Thoracic aorta (tissue), 2 donors: ENCODE measurements around the gene ASS1. TPM values are rescaled to one million over a fixed set of nuclear protein-coding genes. Genes with fewer than 3 reads are reported as not detected.

Source experiments
- ATAC-seq: fragments of 150-250 bp; one replicate; pipeline ENCODE4 v1.8.0; 2017; ENCODE audit warnings: low read depth; ENCODE audit not compliant: insufficient number of reproducible peaks, low FRiP score
- DNase-seq: peaks from one replicate; pipeline ENCODE4 v3.0.0-alpha.2; 2020; ENCODE audit warnings: low spot score
- H3K27ac ChIP-seq, 2 donors: fragments of 200-600 bp; sonication (generic); 1 replicate in 1 of 2; 2 replicates in 1 of 2; pipeline ENCODE4 v1.5.1; 2016; ENCODE audit warnings: mild to moderate bottlenecking in 2 of 2, moderate library complexity in 2 of 2
- H3K27me3 ChIP-seq: fragments of 200-600 bp; sonication (generic); replicated peaks from 2 replicates; pipeline ENCODE4 v1.6.0; 2016; ENCODE audit warnings: mild to moderate bottlenecking; ENCODE audit not compliant: insufficient read depth
- H3K36me3 ChIP-seq: fragments of 200-600 bp; sonication (generic); one replicate; pipeline ENCODE4 v1.5.1; 2016
- H3K4me1 ChIP-seq, 2 donors: fragments of 200-600 bp; sonication (generic); 1 replicate in 1 of 2; 2 replicates in 1 of 2; pipeline versions ENCODE4 v1.5.1 to v1.6.0; 2016; ENCODE audit warnings: low read depth in 2 of 2, mild to moderate bottlenecking in 1 of 2; ENCODE audit not compliant: control insufficient read depth in 1 of 2
- H3K4me3 ChIP-seq: fragments of 200-600 bp; sonication (generic); 2 replicates; pipeline ENCODE4 v1.5.1; 2016; ENCODE audit warnings: mild to moderate bottlenecking
- H3K9me3 ChIP-seq: fragments of 200-600 bp; sonication (generic); 2 replicates; pipeline ENCODE4 v1.5.1; 2016
- total RNA-seq, 2 donors: library from RNA; depleted of rRNA; stranded (reverse); fragments of >200 nt; gene quantifications; one replicate each; pipeline versions ENCODE4 v1.1.0 to v1.2.3, GENCODE V29; 2016
- TF ChIP-seq, protein P1 (sequence below): fragments of 200-600 bp; sonication (generic); IDR thresholded peaks from one replicate; pipeline ENCODE4 v1.5.1; 2019; ENCODE audit warnings: antibody characterized with exemption

ASS1 gene
- total RNA-seq, 2 donors from 2014 or later = 65.4 to 81.7 TPM

DNA sequence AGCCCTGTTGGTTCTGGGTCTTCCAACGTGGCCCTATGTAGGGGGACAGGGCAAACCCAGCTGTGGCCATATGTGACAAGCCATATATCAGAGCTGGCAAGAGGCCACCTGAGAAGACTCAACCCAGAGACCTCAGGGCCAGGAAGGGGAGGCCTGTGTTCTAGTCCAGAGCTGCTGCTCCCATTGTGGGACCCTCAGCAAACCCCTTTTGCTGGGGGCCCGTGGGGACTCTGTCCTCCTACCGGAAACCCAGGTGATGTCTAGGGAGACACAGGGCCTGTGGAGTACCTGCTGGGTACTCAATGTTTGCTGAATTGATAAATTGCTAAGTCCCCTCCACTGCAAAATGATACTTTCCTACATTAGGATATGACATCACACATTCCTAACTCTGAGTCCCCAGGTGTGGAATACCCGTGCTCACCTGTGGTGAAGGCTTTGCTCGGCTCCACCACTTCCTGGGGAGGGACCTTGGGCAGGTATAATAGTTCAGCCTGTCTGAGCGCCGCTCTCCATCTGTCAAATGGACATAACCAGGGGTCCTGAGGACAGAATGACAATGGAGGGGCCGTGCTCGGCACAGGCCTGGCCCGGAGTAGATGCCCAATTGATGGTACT is 38.4 kb upstream of the ASS1 start:
- no peaks in the 10 kb centered on the region for H3K4me1 ChIP-seq
- H3K27me3 ChIP-seq = no peaks in the 10 kb centered on the region
- TF ChIP-seq, protein P1, sequence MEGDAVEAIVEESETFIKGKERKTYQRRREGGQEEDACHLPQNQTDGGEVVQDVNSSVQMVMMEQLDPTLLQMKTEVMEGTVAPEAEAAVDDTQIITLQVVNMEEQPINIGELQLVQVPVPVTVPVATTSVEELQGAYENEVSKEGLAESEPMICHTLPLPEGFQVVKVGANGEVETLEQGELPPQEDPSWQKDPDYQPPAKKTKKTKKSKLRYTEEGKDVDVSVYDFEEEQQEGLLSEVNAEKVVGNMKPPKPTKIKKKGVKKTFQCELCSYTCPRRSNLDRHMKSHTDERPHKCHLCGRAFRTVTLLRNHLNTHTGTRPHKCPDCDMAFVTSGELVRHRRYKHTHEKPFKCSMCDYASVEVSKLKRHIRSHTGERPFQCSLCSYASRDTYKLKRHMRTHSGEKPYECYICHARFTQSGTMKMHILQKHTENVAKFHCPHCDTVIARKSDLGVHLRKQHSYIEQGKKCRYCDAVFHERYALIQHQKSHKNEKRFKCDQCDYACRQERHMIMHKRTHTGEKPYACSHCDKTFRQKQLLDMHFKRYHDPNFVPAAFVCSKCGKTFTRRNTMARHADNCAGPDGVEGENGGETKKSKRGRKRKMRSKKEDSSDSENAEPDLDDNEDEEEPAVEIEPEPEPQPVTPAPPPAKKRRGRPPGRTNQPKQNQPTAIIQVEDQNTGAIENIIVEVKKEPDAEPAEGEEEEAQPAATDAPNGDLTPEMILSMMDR = no peak
- no peak for ATAC-seq
- H3K9me3 ChIP-seq = no peaks in the 10 kb centered on the region
- H3K4me3 ChIP-seq = no peak overlapping the region
- no peaks in the 10 kb centered on the region for H3K36me3 ChIP-seq
- no peak for DNase-seq
- no peak overlapping the region for H3K27ac ChIP-seq

- H3K4me1 ChIP-seq = no peaks in the 10 kb centered on the region
- no peak for DNase-seq
- no peaks in the 10 kb centered on the region for H3K27me3 ChIP-seq
- H3K4me3 ChIP-seq = no peak overlapping the region
- TF ChIP-seq, protein P1 = no peak
- no peak for ATAC-seq
- no peaks in the 10 kb centered on the region for H3K36me3 ChIP-seq
- no peaks in the 10 kb centered on the region for H3K9me3 ChIP-seq
- no peak overlapping the region for H3K27ac ChIP-seq
Measured at GRCh38 chr9:130407916-130408663, 36.7 kb upstream of the ASS1 start.

DNA sequence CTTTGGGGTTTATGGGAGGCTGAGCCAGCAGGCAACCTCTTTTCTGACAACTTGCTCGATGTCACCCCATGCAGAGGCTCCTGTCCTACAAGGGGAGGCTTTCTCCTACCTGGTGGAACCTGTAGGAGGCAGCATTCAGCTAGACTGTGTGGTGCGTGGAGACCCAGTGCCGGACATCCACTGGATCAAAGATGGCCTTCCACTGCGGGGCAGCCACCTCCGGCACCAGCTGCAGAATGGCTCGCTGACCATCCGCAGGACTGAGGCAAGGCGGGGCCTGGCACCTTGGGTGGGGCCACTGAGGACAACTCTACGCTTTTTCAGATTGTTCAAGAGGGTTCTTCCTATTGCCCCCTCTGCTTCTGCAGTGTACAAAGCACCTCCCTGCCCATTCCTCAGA is 36.1 kb upstream of the ASS1 start:
- ATAC-seq (no peak), DNase-seq (no peak)
- Histone ChIP-seq H3K36me3 (no peaks in the 10 kb centered on the region), H3K27ac (no peak overlapping the region), H3K4me1 (no peaks in the 10 kb centered on the region), H3K4me3 (no peak overlapping the region), H3K9me3 (no peaks in the 10 kb centered on the region), H3K27me3 (no peaks in the 10 kb centered on the region)
- TF ChIP-seq, protein P1 = no peak

DNA sequence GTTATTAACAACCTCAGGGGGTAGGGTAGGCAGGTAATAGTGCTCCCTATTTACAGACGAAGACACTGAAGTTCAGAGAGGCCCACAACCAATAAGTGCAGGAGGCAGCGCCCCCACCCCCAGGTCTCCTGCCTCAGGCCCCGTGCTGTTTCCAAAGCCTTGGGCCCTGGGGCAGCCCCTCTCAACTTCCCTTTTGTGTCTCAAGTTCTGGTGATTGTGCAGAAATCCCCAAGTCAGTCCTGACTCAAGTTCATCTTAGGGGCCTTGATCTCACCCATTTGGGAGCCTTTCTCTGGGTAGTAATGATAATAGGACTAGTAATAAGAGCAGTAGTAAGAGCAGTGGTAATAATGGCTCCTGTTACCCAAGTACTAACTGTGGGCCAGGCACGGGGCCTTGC is 35.5 kb upstream of the ASS1 start:
- H3K4me3 ChIP-seq = no peak overlapping the region
- no peak overlapping the region for H3K27ac ChIP-seq
- H3K36me3 ChIP-seq = no peaks in the 10 kb centered on the region
- no peak for DNase-seq
- TF ChIP-seq, protein P1 = no peak
- H3K9me3 ChIP-seq = no peaks in the 10 kb centered on the region
- no peaks in the 10 kb centered on the region for H3K27me3 ChIP-seq
- H3K4me1 ChIP-seq = no peaks in the 10 kb centered on the region
- ATAC-seq = no peak

- no peak for ATAC-seq
- Histone ChIP-seq H3K36me3 (no peaks in the 10 kb centered on the region), H3K9me3 (no peaks in the 10 kb centered on the region), H3K4me1 (no peaks in the 10 kb centered on the region), H3K4me3 (no peak overlapping the region), H3K27ac (no peak overlapping the region), H3K27me3 (no peaks in the 10 kb centered on the region)
- TF ChIP-seq, protein P1 = no peak
- no peak for DNase-seq
Measured at GRCh38 chr9:130410443-130410842, 34.3 kb upstream of the ASS1 start.
